ENCODE results near the gene FAM241A. TPM values are rescaled to one million over a fixed set of nuclear protein-coding genes. Genes with fewer than 3 reads are reported as not detected.

Gene FAM241A
- total RNA-seq, 2 donors from 2014 or later = 1.4 to 1.9 TPM

- Histone ChIP-seq H3K27me3 (no peaks in the 10 kb centered on the region), H3K27ac (no peak overlapping the region), H3K4me1 (no peaks in the 10 kb centered on the region), H3K36me3 (no peaks in the 10 kb centered on the region), H3K9ac (ENCODE audit: low read depth in 2 of 2, low read length in 2 of 2) (no peak overlapping the region), H3K4me3 (peak overlapping the region; percentile 79), H3K9me3 (no peaks in the 10 kb centered on the region)
- no peak for DNase-seq
- intact Hi-C loops (cut with DNase I) = loop anchor here (5.0 kb wide), 1 partner anchor 37 kb away; no protein-coding TSS in a partner anchor
- no peak for TF ChIP-seq CTCF (IDR thresholded peaks at IDR 0.05)
Observed at GRCh38 chr4:112144546-112145325, 518 bp upstream of the FAM241A start.

- Histone ChIP-seq H3K27ac (peak overlapping the region; percentile 78), H3K27me3 (no peaks in the 10 kb centered on the region), H3K36me3 (no peaks in the 10 kb centered on the region), H3K4me1 (no peaks in the 10 kb centered on the region), H3K9ac (ENCODE audit: low read depth in 2 of 2, low read length in 2 of 2) (peak overlapping the region; percentile 80 to 91), H3K9me3 (no peaks in the 10 kb centered on the region), H3K4me3 (peak overlapping the region; percentile 79)
- intact Hi-C loops (cut with DNase I) = no loop called here
- no peak for TF ChIP-seq CTCF (IDR thresholded peaks at IDR 0.05)
- DNase-seq = peak; percentile 51
Observed at GRCh38 chr4:112145790-112146501, 692 bp downstream of the FAM241A start.

DNA sequence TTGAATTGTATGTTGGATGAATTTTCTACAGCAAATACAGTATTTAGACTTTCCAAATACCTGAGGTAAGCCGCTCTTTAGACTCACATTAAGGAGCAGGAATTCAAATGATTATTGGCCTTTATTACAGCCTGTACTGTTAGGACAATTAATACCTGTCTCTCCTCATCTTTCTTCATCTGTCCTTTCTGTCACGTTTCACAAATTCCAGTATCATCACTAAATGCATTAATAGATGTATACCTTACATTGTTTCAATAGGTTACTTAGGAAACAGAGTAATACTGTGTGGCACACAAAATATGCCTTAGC is 1.2 kb downstream of the FAM241A start:
- DNase-seq = no peak
- Histone ChIP-seq H3K27me3 (no peaks in the 10 kb centered on the region), H3K4me1 (no peaks in the 10 kb centered on the region), H3K9me3 (no peaks in the 10 kb centered on the region), H3K9ac (ENCODE audit: low read depth in 2 of 2, low read length in 2 of 2) (peak overlapping the region in 1 of 2 donors; percentile 91), H3K4me3 (peak overlapping the region; percentile 79), H3K27ac (peak overlapping the region; percentile 78), H3K36me3 (no peaks in the 10 kb centered on the region)
- intact Hi-C loops (cut with DNase I) = no loop called here
- TF ChIP-seq CTCF (IDR thresholded peaks at IDR 0.05) = no peak

DNA sequence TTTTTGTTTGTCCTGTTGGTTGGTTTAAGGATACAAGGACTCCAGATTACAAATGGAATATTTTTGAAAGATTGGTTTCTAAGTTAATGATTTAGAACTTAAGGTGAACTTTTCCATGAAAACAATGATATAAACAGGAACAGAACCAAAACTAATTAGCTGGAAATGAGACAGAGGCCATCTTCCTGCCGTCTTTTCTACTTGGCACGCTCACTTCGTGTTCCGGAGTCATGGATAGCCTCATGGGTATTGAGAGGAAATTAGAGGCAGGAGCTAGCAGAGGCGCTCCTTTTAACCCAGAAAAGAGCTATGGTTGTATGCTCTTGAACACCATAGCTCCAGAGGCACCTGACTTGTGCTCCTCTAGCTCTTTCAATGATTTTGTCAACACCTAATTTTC is 2.4 kb downstream of the FAM241A start:
- H3K4me3 ChIP-seq = no peak overlapping the region
- intact Hi-C loops (cut with DNase I) = no loop called here

DNA sequence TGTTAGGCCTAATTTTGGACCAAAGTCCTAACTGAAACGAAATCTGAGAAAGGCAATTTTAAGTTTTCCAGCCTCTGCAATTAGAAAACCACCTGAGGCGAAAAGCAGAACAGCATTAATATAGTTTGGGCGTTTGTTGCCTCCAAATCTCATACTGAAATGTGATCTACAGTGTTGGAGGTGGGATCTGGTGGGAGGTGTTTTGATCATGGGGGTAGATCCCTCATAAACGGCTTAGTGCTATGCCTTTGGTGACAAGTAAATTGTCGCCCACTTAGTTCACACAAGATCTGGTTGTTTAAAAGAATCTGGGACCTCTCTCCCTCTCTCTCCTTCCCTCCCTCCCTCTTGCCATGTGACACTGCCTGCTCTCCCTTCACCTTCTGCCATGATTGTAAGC is 5.7 kb downstream of the FAM241A start:
- no peaks in the 10 kb centered on the region for H3K27me3 ChIP-seq
- no peak for TF ChIP-seq CTCF (IDR thresholded peaks at IDR 0.05)
- DNase-seq = no peak
- H3K36me3 ChIP-seq = no peaks in the 10 kb centered on the region
- H3K9ac ChIP-seq (ENCODE audit: low read depth in 2 of 2, low read length in 2 of 2) = no peak overlapping the region
- H3K9me3 ChIP-seq = no peaks in the 10 kb centered on the region
- H3K27ac ChIP-seq = no peak overlapping the region
- intact Hi-C loops (cut with DNase I) = no loop called here
- H3K4me3 ChIP-seq = no peak overlapping the region
- H3K4me1 ChIP-seq = no peaks in the 10 kb centered on the region

More for the DNA sequence above, 2.4 kb downstream of the FAM241A start:
- Histone ChIP-seq H3K9ac (ENCODE audit: low read depth in 2 of 2, low read length in 2 of 2) (no peak overlapping the region), H3K9me3 (no peaks in the 10 kb centered on the region), H3K36me3 (no peaks in the 10 kb centered on the region), H3K4me1 (no peaks in the 10 kb centered on the region), H3K27me3 (no peaks in the 10 kb centered on the region), H3K27ac (no peak overlapping the region)
- TF ChIP-seq CTCF (IDR thresholded peaks at IDR 0.05) = no peak
- no peak for DNase-seq

Data from colonic mucosa (tissue), 4 donors.